ENCODE data around the gene HOXC12.

Gene HOXC12

DNA sequence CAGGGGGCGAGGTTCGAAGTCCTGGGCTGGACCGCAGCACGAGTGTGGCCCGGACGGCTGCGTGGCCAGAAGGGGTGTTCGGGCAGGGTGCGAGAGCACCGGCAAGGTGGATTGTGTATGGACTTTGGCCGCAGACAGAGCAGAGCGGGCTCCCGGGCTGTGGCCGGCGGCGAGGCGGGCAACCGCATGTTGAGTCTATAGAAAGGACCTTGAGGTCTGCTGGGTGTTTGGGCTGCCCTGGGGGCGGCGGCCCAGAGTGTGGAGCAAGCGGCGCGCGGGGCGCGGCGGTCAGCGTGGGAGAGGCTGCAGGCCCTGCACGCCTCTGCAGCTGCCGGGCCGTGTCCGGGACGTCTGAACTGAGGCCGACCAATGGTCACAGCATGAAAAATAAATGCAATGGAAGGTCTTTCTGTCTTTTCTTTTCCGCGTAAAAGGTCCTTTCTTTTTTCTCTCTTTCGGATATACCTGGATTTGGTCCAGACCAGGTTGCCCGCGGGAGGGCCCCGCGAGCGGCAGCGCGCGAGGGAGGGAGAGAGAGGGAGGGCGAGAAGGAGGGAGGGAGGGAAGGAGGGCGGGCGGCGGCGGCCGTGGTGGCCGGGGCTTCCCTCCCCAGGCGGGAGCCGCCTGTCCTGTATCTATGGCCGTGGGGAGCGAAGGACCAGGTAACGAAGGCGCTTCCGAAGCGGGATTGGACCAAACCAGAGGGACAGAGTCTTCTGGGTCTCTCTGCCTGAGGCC lies 39.7 kb downstream of the HOXC12 start:
- TF ChIP-seq, protein P1, sequence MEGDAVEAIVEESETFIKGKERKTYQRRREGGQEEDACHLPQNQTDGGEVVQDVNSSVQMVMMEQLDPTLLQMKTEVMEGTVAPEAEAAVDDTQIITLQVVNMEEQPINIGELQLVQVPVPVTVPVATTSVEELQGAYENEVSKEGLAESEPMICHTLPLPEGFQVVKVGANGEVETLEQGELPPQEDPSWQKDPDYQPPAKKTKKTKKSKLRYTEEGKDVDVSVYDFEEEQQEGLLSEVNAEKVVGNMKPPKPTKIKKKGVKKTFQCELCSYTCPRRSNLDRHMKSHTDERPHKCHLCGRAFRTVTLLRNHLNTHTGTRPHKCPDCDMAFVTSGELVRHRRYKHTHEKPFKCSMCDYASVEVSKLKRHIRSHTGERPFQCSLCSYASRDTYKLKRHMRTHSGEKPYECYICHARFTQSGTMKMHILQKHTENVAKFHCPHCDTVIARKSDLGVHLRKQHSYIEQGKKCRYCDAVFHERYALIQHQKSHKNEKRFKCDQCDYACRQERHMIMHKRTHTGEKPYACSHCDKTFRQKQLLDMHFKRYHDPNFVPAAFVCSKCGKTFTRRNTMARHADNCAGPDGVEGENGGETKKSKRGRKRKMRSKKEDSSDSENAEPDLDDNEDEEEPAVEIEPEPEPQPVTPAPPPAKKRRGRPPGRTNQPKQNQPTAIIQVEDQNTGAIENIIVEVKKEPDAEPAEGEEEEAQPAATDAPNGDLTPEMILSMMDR (IDR thresholded peaks at IDR 0.05), result no peak

DNA sequence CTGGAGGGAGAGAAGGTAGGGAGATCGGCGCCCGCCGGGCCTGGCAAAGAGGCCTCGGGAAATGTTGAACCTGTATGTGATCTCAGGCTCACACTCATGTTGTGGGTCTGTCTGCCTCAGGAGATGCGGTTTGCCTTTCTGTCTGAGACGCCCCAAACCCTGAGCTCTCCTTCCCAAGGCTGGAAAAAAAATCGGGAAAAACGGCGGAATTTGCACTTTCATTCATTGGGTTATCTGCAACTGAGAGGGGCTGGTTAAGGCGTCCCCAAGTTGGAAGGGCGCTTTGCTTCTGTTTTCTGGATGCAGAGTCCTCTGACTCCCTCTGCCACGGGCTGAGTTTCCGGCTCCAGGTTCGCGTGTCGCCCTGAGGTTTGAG lies 40.3 kb downstream of the HOXC12 start:
- TF ChIP-seq, protein P1 (IDR thresholded peaks at IDR 0.05), result no peak

DNA sequence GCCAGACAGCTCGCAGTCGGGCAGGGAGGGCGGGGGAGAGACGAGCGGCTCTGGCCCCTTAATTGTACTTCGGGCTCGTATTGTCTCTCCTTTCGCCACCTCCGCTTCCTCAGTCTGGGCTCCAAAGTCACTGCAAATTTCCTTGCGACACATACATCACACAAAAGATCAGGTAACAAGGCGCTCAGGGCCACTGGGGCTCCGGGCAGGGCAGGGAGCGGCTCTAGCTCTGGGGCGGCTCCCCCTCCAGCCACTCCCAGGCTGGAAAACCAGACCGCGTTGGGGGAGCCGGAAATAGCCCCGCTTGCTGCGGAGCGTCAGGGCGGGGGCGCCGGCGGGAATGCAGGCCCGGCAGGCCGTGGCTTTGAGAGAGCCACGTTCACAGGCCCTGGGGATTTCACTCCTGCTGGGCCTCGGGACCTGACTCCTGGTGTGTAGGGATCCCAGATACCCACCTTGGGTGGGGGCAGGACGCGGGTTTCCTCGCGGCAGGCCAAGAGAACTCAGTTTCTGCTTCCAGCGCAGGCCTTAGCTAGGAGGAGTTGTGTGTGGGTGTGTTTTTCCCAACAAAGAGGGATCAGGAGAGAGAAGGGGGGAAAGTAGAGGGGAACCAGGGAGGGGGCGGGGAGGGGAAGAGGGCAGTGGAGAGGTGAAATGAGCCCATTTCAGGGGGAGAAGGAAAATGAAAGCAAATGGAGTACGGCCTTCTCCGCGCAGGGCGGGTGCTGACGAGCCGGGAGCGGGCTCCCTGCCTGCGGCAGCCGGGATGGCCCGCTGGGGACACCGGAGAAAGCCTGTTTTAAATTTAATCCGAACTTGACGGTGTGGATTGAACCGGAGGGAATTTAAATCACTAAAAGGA lies 40.9 kb downstream of the HOXC12 start:
- TF ChIP-seq, protein P1 (IDR thresholded peaks at IDR 0.05), result no peak

DNA sequence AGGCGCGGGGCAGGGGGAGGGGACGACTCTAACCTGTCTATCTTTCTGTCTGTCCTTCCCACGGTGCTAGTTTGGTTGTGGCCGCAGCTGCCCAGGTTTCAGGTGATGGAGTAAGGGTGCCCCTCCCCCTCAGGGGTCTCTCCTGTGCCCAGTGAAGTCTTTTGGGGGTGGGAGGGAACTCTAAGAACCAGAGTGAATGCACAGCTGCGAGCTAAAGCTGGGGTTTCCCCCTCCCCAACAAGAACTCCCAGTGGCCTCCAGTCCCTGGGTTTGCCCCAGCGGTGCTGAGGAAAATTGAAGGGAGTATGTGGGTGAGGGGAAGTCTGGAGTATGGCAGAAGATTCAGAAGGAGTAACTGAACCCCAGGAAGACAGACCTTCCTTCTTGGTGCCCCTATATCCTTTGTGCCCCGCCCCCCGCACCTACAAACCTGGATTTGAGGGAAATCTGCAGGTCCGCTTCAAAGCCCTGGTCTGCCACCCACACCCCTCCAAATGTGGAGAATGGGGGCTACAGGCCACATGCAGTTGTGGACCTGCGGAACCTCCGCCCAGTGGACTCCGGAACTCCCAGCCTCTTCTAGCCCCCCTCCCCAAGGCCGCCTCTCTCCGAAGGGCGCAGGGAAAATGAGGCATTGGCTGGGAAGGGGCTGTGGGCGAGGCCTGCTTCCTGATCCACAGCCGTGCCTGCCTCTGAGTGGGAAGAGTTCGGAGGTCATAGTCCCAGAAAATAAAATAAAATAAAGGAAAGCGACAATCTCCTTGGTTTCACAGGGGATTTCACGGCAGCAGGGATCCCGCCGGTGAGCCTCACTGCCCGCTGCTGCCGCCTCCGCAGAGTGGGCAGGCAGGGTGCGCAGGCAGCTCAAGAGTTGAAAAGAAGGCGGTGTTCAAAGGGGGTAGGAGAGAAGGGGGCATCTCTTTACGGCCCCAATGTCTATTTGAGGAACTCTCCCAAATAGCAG lies 41.8 kb downstream of the HOXC12 start:
- TF ChIP-seq, protein P1 (IDR thresholded peaks at IDR 0.05), result no peak

DNA sequence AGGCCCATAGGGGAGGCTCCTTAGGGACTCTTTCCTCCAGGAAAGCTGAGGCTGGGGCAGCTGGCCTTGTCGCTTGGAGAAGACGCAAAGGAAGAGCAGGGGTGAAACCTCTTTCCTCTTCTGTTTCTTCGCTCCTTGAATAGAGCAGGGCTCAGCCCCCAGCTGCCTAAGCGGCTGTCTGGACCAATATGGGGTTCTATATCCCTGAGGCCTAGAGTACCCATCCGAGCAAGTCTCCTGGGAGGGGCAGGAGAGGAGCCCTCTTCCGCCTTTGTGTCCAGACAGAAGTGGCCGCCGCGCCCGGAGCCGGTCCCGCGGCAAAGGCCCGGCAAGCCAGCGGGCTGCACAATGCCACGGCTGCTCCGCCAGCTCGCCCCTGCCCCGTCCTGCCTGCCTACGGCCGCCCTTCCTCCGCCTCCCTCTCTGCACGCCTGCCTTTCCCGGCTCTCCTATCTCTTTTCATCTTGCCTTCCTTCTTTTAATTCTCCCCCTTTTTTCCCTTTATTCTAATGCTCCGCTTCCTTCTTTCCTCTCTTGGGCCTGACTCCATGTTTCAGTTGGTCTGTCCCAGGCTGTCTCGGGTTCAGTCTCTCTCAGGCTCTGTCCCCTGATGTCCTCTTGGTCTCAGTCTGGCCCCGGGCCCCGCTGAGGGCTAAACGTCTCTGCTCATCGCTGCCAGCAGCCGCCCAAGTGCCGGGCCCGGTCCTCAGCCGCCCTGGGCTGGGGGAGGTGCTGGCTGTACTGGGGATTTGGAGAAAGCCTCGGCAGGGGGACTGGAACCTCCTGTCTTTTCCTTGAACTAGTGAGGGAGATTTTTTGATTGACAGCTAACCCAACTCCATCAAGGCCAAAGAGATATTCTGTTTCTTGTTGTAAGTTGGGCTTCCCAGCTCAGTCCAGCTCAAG lies 42.8 kb downstream of the HOXC12 start:
- TF ChIP-seq, protein P1 (IDR thresholded peaks at IDR 0.05), result no peak

DNA sequence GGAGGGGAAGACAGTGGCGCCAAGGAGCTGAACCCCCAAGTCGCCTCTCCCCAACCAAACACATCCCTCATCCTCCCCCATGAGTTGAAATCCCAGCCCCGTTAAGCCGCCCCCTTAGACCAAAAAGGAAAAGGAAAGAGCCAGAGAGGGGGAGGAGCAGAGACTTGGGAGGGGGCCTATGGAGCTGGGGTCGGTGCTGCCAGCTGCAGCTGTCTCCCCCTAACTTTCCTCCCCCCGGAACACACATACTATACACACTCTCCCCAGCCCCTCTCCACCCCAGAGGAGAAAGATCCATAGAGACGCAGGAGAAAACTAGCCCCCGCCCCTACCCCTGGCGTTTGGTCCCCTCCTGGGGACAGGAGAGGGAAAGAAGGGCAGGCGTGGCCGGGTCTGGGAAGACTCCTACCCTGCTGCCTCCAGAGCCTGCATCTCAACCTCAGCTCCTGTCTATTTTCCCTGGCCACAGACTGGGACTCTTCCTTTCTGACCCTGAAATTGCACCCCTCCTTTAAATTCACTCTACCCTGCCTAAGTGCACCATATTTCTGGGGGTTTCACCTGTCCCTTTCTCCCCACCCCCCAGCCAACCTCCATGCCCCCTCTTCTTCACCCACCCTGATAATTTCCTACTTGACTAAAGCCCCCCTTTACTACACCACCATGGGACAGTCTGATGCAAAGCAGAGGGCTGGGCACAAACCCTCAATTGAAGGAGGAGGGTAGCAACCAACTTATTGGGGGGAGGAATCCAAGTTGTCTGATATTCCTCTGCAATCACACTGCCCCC lies 43.6 kb downstream of the HOXC12 start:
- TF ChIP-seq, protein P1 (IDR thresholded peaks at IDR 0.05), result no peak
